Transverse colon (tissue), 4 donors: Measurements from ENCODE around the gene IMMP2L. TPM values are rescaled to one million over a fixed set of nuclear protein-coding genes. Genes with fewer than 3 reads are reported as not detected.

Experiments used
- DNase-seq: peaks from one replicate; pipeline ENCODE4 v3.0.0-alpha.2; 2019
- H3K27ac ChIP-seq, 4 donors: fragments of 200-600 bp; sonication (generic); 2 replicates each; pipeline ENCODE4 v1.5.1; 2016 to 2018; ENCODE audit warnings: inconsistent platforms in 4 of 4
- H3K27me3 ChIP-seq: fragments of 200-600 bp; sonication (generic); 2 replicates; pipeline ENCODE4 v1.5.1; 2017; ENCODE audit warnings: inconsistent platforms
- H3K36me3 ChIP-seq, 4 donors: fragments of 200-600 bp; sonication (generic); 2 replicates each; pipeline ENCODE4 v1.5.1; 2017 to 2019; ENCODE audit warnings: inconsistent platforms in 4 of 4
- H3K4me1 ChIP-seq, 4 donors: fragments of 200-600 bp; sonication (generic); 2 replicates each; pipeline ENCODE4 v1.5.1; 2017 to 2020; ENCODE audit warnings: inconsistent platforms in 4 of 4
- H3K4me3 ChIP-seq, 4 donors: fragments of 200-600 bp; sonication (generic); 1 replicate in 1 of 4; 2 replicates in 3 of 4; pipeline versions ENCODE4 v1.5.1 to v1.6.1; 2017 to 2019; ENCODE audit warnings: inconsistent platforms in 4 of 4
- H3K9me3 ChIP-seq, 2 donors: fragments of 200-600 bp; sonication (generic); 2 replicates each; pipeline ENCODE4 v1.5.1; 2017 to 2019; ENCODE audit warnings: inconsistent platforms in 2 of 2
- EP300 ChIP-seq: sonication (generic); formaldehyde crosslinking; IDR thresholded peaks from one replicate; pipeline ENCODE4 v1.6.1; 2017; ENCODE audit warnings: antibody characterized with exemption, low read depth
- POLR2A ChIP-seq: fragments of 450-650 bp; IDR thresholded peaks from one replicate; pipeline ENCODE4 v1.6.1; 2016; ENCODE audit warnings: antibody characterized with exemption, mild to moderate bottlenecking, moderate library complexity
- POLR2AphosphoS5 ChIP-seq, 3 donors: sonication (generic); formaldehyde crosslinking; IDR thresholded peaks; one replicate each; pipeline ENCODE4 v1.6.1; 2016; ENCODE audit warnings: antibody characterized with exemption in 3 of 3
- WGBS, 2 donors: methylation state at CpG; one replicate each; pipeline ENCODE4 v1.1.5; 2018; ENCODE audit warnings: low coverage in 1 of 2; 5-methylcytosine and 5-hydroxymethylcytosine counted together
- in situ Hi-C, 4 donors: fragments of 200-750 bp; cut with MboI; loops; one replicate each; pipeline versions ENCODE4 v1.15.0 to v1.15.1; 2017; ENCODE audit warnings: low sequenced_read_pairs in 3 of 4, low pct_ligation_motif_present in 1 of 4, low pct_unique_long_range_greater_than_20kb in 1 of 4
- intact Hi-C: fragments of 100-400 bp; cut with DNase I; formaldehyde crosslinking; loops from one replicate; pipeline ENCODE4 v1.15.1; 2023; ENCODE audit warnings: low total_unique reads
- total RNA-seq, 4 donors: library from RNA; depleted of rRNA; stranded (reverse); fragments of >200 nt; gene quantifications; one replicate each; pipeline ENCODE4 v1.1.0, GENCODE V29; 2016
- TF ChIP-seq, protein P1 (sequence below), 5 experiments: fragments of 200-600 bp in 3 of 5; fragments of 450-650 bp in 2 of 5; sonication (generic) in 3 of 5; IDR thresholded peaks; 1 replicate in 2 of 5; 2 replicates in 3 of 5; pipeline ENCODE4 v1.5.1; 2016 to 2017; ENCODE audit warnings: antibody characterized with exemption in 5 of 5, inconsistent platforms in 3 of 5, mild to moderate bottlenecking in 2 of 5, moderate library complexity in 1 of 5

Gene IMMP2L
- total RNA-seq, 4 donors from 2014 or later = 8.6 to 69.6 (median 10.9) TPM

- TF ChIP-seq POLR2A (no peak), EP300 (no peak), POLR2AphosphoS5 (IDR thresholded peaks at IDR 0.05) (no peak)
- no peaks in the 10 kb centered on the region for H3K9me3 ChIP-seq
- intact Hi-C loops (no loop called here), in situ Hi-C loops (no loop called here)
- WGBS, 2 donors = 67 to 78% methylated on average over 2 to 3 of the region's 3 CpGs
- H3K27ac ChIP-seq = no peak overlapping the region
- no peak for DNase-seq
- no peaks in the 10 kb centered on the region for H3K4me1 ChIP-seq
- no peaks in the 10 kb centered on the region for H3K27me3 ChIP-seq
- no peaks in the 10 kb centered on the region for H3K36me3 ChIP-seq
- no peak overlapping the region for H3K4me3 ChIP-seq
Observed at GRCh38 chr7:110650328-110650727, 912.0 kb downstream of the IMMP2L start.

- DNase-seq = no peak
- Histone ChIP-seq H3K4me3 (no peak overlapping the region), H3K36me3 (no peaks in the 10 kb centered on the region), H3K27ac (no peak overlapping the region), H3K4me1 (no peaks in the 10 kb centered on the region), H3K27me3 (no peaks in the 10 kb centered on the region), H3K9me3 (no peaks in the 10 kb centered on the region)
- in situ Hi-C loops (no loop called here), intact Hi-C loops (loop anchor here (10.0 kb wide), 1 partner anchor 1508 kb away; no protein-coding TSS in a partner anchor)
- no peak for TF ChIP-seq POLR2AphosphoS5 (IDR thresholded peaks at IDR 0.05)
- TF ChIP-seq POLR2A = no peak
- TF ChIP-seq, protein P1, sequence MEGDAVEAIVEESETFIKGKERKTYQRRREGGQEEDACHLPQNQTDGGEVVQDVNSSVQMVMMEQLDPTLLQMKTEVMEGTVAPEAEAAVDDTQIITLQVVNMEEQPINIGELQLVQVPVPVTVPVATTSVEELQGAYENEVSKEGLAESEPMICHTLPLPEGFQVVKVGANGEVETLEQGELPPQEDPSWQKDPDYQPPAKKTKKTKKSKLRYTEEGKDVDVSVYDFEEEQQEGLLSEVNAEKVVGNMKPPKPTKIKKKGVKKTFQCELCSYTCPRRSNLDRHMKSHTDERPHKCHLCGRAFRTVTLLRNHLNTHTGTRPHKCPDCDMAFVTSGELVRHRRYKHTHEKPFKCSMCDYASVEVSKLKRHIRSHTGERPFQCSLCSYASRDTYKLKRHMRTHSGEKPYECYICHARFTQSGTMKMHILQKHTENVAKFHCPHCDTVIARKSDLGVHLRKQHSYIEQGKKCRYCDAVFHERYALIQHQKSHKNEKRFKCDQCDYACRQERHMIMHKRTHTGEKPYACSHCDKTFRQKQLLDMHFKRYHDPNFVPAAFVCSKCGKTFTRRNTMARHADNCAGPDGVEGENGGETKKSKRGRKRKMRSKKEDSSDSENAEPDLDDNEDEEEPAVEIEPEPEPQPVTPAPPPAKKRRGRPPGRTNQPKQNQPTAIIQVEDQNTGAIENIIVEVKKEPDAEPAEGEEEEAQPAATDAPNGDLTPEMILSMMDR (IDR thresholded peaks at IDR 0.05) = no peak
- TF ChIP-seq EP300 = no peak
- 92 to 94% methylated on average over 4 of the region's 4 CpGs for WGBS, 2 donors
Observed at GRCh38 chr7:110647266-110647665, 915.0 kb downstream of the IMMP2L start.

GRCh38 chr7:110646804-110647203, 915.5 kb downstream of the IMMP2L start:
- Histone ChIP-seq H3K4me1 (no peaks in the 10 kb centered on the region), H3K36me3 (no peaks in the 10 kb centered on the region), H3K27me3 (no peaks in the 10 kb centered on the region), H3K9me3 (no peaks in the 10 kb centered on the region), H3K4me3 (no peak overlapping the region), H3K27ac (no peak overlapping the region)
- no peak for DNase-seq
- intact Hi-C loops (loop anchor here (10.0 kb wide), 1 partner anchor 1508 kb away; no protein-coding TSS in a partner anchor), in situ Hi-C loops (no loop called here)
- TF ChIP-seq, protein P1 (IDR thresholded peaks at IDR 0.05) = no peak
- TF ChIP-seq POLR2AphosphoS5 (IDR thresholded peaks at IDR 0.05) (no peak), POLR2A (no peak), EP300 (no peak)
- 82 to 86% methylated on average over 2 of the region's 2 CpGs for WGBS, 2 donors

- H3K36me3 ChIP-seq = no peaks in the 10 kb centered on the region
- no peak overlapping the region for H3K27ac ChIP-seq
- 77 to 91% methylated on average over 2 of the region's 2 CpGs for WGBS, 2 donors
- H3K4me1 ChIP-seq = no peaks in the 10 kb centered on the region
- H3K4me3 ChIP-seq = no peak overlapping the region
- DNase-seq = no peak
- intact Hi-C loops = loop anchor here (10.0 kb wide), 1 partner anchor 1509 kb away; no protein-coding TSS in a partner anchor
- in situ Hi-C loops = no loop called here
- no peak for TF ChIP-seq POLR2A
- TF ChIP-seq EP300 = no peak
- no peak for TF ChIP-seq POLR2AphosphoS5 (IDR thresholded peaks at IDR 0.05)
- TF ChIP-seq, protein P1 (IDR thresholded peaks at IDR 0.05) = no peak
- H3K9me3 ChIP-seq = no peaks in the 10 kb centered on the region
- H3K27me3 ChIP-seq = no peaks in the 10 kb centered on the region
Observed at GRCh38 chr7:110645616-110646015, 916.7 kb downstream of the IMMP2L start.

DNA sequence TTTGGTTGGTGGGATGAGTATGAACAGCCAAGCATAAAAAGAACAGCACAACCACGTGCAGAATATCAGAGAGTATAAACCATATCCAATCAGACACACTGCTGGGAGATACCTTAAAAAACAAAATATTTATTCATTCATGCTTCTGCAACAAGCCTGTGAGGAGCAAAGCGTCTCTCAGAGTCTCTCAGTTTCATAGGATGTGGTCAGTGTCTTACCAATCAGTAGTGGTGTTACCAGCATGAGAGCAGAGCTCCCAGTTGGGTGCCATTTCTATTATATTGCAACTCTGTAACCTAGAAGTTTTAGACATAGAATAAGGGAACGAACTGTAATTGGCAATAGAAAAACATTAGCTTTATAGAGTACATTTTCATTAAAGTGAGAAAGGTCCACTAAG, 917.2 kb downstream of the IMMP2L start:
- WGBS, 2 donors = 68 to 85% methylated on average over 2 to 3 of the region's 3 CpGs
- Histone ChIP-seq H3K9me3 (no peaks in the 10 kb centered on the region), H3K27ac (no peak overlapping the region), H3K27me3 (no peaks in the 10 kb centered on the region), H3K4me3 (no peak overlapping the region), H3K4me1 (no peaks in the 10 kb centered on the region), H3K36me3 (no peaks in the 10 kb centered on the region)
- intact Hi-C loops (loop anchor here (10.0 kb wide), 1 partner anchor 1510 kb away; no protein-coding TSS in a partner anchor), in situ Hi-C loops (no loop called here)
- no peak for DNase-seq
- TF ChIP-seq POLR2AphosphoS5 (IDR thresholded peaks at IDR 0.05) = no peak
